Vagina (tissue), 2 donors: ENCODE data around the gene SERPINE2.

Source experiments
- POLR2A ChIP-seq, 2 donors: fragments of 450-650 bp; IDR thresholded peaks; one replicate each; pipeline ENCODE4 v1.6.1; 2017; ENCODE audit warnings: antibody characterized with exemption in 2 of 2, mild to moderate bottlenecking in 2 of 2, moderate library complexity in 2 of 2
- POLR2AphosphoS5 ChIP-seq, 2 donors: sonication (generic); formaldehyde crosslinking; IDR thresholded peaks; one replicate each; pipeline ENCODE4 v1.9.0; 2017; ENCODE audit warnings: antibody characterized with exemption in 2 of 2, mild to moderate bottlenecking in 2 of 2, low read depth in 1 of 2; ENCODE audit not compliant: insufficient read depth in 1 of 2
- TF ChIP-seq, protein P1 (sequence below), 3 experiments: fragments of 450-650 bp in 2 of 3; fragments of 200-600 bp in 1 of 3; sonication (generic) in 1 of 3; IDR thresholded peaks; one replicate each; pipeline ENCODE4 v1.5.1; 2017 to 2019; ENCODE audit warnings: antibody characterized with exemption in 3 of 3, mild to moderate bottlenecking in 2 of 3, moderate library complexity in 2 of 3

DNA sequence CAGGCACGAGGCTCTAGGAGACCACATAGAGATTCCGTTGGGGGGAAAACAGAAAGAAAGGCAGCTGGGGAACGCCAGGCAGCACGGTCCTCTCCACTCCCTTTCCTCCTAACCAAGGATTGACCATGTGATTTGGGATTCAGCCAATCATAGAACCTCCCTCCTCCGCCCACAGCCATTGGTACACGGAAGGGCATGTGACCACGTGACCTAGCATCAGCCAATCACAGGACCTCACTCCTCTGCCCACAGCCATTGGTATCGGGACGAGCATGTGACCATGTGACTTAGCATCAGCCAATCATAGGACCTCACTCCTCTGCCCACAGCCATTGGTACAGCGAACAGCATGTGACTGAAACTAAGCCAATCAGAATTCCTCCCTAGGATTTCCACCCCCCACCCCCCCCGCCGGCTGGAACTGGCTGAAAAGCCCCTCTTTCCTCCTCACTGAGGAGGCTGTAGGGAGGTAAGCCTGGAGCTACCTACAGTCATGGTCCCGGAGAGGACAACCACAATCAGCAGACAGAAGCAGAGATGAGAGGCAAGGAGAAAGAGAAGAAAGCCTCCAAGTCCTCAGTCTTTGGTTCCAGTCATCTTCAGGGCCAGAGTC is 7.6 kb downstream of the SERPINE2 start:
- TF ChIP-seq, protein P1, sequence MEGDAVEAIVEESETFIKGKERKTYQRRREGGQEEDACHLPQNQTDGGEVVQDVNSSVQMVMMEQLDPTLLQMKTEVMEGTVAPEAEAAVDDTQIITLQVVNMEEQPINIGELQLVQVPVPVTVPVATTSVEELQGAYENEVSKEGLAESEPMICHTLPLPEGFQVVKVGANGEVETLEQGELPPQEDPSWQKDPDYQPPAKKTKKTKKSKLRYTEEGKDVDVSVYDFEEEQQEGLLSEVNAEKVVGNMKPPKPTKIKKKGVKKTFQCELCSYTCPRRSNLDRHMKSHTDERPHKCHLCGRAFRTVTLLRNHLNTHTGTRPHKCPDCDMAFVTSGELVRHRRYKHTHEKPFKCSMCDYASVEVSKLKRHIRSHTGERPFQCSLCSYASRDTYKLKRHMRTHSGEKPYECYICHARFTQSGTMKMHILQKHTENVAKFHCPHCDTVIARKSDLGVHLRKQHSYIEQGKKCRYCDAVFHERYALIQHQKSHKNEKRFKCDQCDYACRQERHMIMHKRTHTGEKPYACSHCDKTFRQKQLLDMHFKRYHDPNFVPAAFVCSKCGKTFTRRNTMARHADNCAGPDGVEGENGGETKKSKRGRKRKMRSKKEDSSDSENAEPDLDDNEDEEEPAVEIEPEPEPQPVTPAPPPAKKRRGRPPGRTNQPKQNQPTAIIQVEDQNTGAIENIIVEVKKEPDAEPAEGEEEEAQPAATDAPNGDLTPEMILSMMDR (IDR thresholded peaks at IDR 0.05): no peak
- TF ChIP-seq POLR2A (IDR thresholded peaks at IDR 0.05) (no peak), POLR2AphosphoS5 (IDR thresholded peaks at IDR 0.05; ENCODE audit: insufficient read depth in 1 of 2, low read depth in 1 of 2) (no peak)
